ENCODE measurements around the gene AGBL4. TPM values are rescaled to one million over a fixed set of nuclear protein-coding genes. Genes with fewer than 3 reads are reported as not detected.

Gene AGBL4
- total RNA-seq, 1 experiment from 2014 or later = not detected

DNA sequence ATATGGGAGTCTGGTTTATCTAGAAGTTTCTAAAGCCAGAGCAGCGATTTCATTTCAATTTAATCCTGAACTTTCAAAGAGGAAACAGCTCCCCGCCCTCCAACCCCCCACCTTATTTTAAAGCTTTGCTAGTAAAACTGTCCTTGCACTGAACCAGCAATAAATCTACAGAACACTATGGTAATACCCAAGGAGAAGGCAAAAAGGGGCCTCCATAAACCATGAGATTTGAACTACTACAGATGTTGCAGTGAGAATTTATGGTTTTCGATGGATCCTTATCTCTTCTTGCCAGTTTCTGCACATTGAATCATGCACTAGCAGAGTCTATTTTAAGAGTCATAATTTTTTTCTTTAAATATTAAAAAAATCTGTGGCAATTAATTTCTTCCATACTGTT lies 1182.3 kb downstream of the AGBL4 start:
- intact Hi-C loops (cut with micrococcal nuclease) = no loop called here
- DNase-seq (ENCODE audit: low read depth, low spot score) (no peak), ATAC-seq (no peak)
- ChIA-PET CTCF (interaction anchor here (1.4 kb wide), 1 partner anchor 24 kb away, joined by 3 read pairs; no protein-coding TSS in a partner anchor), POLR2A (no interaction called here), RAD21 (ENCODE audit: low non-redundant PET in 1 of 2, low total read pairs in 2 of 2, uncharacterized antibody in 2 of 2, unreplicated experiment in 2 of 2) (no interaction called here)
- H3K9me2 ChIP-seq (ENCODE audit: insufficient read depth) = no peaks in the 10 kb centered on the region
- H3K4me2 ChIP-seq (ENCODE audit: low read length) = no peak overlapping the region
- no peaks in the 10 kb centered on the region for H3K79me2 ChIP-seq (ENCODE audit: insufficient read depth, low read length)
- no peaks in the 10 kb centered on the region for H4K20me1 ChIP-seq (ENCODE audit: insufficient read depth)
- H3K4me3 ChIP-seq (replicated peaks in 1 of 2; ENCODE audit: low read depth in 1 of 2, low read length in 2 of 2) = no peak overlapping the region
- H3K9me3 ChIP-seq (ENCODE audit: control insufficient read depth in 1 of 2, insufficient read depth in 1 of 2, low read depth in 1 of 2, low read length in 2 of 2) = no peaks in the 10 kb centered on the region
- no peaks in the 10 kb centered on the region for H3K36me3 ChIP-seq (ENCODE audit: control insufficient read depth in 1 of 2, insufficient read depth in 2 of 2, low read length in 2 of 2)
- H3K4me1 ChIP-seq (ENCODE audit: control insufficient read depth in 1 of 2, insufficient read depth in 2 of 2, low read length in 2 of 2) = no peaks in the 10 kb centered on the region
- H3K27me3 ChIP-seq (ENCODE audit: insufficient read depth, low read length) = no peaks in the 10 kb centered on the region
- TF ChIP-seq, protein P1, sequence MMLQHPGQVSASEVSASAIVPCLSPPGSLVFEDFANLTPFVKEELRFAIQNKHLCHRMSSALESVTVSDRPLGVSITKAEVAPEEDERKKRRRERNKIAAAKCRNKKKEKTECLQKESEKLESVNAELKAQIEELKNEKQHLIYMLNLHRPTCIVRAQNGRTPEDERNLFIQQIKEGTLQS (IDR thresholded peaks at IDR 0.05) = no peak
- TF ChIP-seq CBX3 (IDR thresholded peaks at IDR 0.05; ENCODE audit: low read depth) (no peak), JUND (IDR thresholded peaks at IDR 0.05) (no peak), ZFX (IDR thresholded peaks at IDR 0.05) (no peak), RAD21 (IDR thresholded peaks at IDR 0.05; ENCODE audit: low read depth) (no peak), EZH2phosphoT487 (IDR thresholded peaks at IDR 0.05; ENCODE audit: borderline replicate concordance) (no peak), POLR2AphosphoS5 (IDR thresholded peaks at IDR 0.05; ENCODE audit: low read depth, low read length) (no peak), POLR2A (IDR thresholded peaks at IDR 0.05; ENCODE audit: borderline replicate concordance, extremely low read depth, insufficient read depth, insufficient read length) (no peak), YY1 (IDR thresholded peaks at IDR 0.05; ENCODE audit: extremely low read depth, insufficient replicate concordance, low read depth, low read length) (no peak), EZH2 (IDR thresholded peaks at IDR 0.05) (no peak), EGR1 (IDR thresholded peaks at IDR 0.05; ENCODE audit: low read depth) (no peak), SRF (IDR thresholded peaks at IDR 0.05; ENCODE audit: low read depth) (no peak)
- TF ChIP-seq, protein P2, sequence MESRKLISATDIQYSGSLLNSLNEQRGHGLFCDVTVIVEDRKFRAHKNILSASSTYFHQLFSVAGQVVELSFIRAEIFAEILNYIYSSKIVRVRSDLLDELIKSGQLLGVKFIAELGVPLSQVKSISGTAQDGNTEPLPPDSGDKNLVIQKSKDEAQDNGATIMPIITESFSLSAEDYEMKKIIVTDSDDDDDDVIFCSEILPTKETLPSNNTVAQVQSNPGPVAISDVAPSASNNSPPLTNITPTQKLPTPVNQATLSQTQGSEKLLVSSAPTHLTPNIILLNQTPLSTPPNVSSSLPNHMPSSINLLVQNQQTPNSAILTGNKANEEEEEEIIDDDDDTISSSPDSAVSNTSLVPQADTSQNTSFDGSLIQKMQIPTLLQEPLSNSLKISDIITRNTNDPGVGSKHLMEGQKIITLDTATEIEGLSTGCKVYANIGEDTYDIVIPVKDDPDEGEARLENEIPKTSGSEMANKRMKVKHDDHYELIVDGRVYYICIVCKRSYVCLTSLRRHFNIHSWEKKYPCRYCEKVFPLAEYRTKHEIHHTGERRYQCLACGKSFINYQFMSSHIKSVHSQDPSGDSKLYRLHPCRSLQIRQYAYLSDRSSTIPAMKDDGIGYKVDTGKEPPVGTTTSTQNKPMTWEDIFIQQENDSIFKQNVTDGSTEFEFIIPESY (IDR thresholded peaks at IDR 0.05; ENCODE audit: extremely low read depth, insufficient replicate concordance, low read length) = no peak
- no peak overlapping the region for H3K27ac ChIP-seq (ENCODE audit: low read depth, low read length)
- no peak overlapping the region for H2AFZ ChIP-seq (ENCODE audit: low read depth, low read length, poor library complexity, severe bottlenecking)
- H3K9ac ChIP-seq (ENCODE audit: low read length) = no peak overlapping the region
- BruUV-seq (replicated peaks) = no TSS peak

All from HCT116 (cell line).